ENCODE data around the gene LGALS3.

GRCh38 chr14:55160989-55161388 lies 31.9 kb downstream of the LGALS3 start:
- TF ChIP-seq CTCF (IDR thresholded peaks at IDR 0.05): peak; percentile 60 to 68 (median 66)
- no peak for TF ChIP-seq POLR2A (IDR thresholded peaks at IDR 0.05)
